Activated naive CD4-positive, alpha-beta T cell treated with anti-CD3 and anti-CD28 coated beads for 36 hours (primary cell): ENCODE data around the gene NGEF. TPM values are rescaled to one million over a fixed set of nuclear protein-coding genes. Genes with fewer than 3 reads are reported as not detected.

Experiments
- CTCF ChIA-PET: fragments of 350-600 bp; sonication (Branson Sonifier 250); formaldehyde crosslinking; loops from one replicate; lab custom pipeline; 2021; ENCODE audit warnings: antibody characterized with exemption; lab: Charles Lee
- DNase-seq: peaks from one replicate; pipeline ENCODE4 v3.0.0-alpha.2; 2020
- H3K27ac Mint-ChIP-seq: one replicate; pipeline ENCODE4 v1.8.0; 2021; ENCODE audit warnings: mild to moderate bottlenecking, mixed read lengths
- H3K27me3 Mint-ChIP-seq: one replicate; pipeline ENCODE4 v1.8.0; 2021; ENCODE audit warnings: low read depth, mixed read lengths
- H3K36me3 Mint-ChIP-seq: one replicate; pipeline ENCODE4 v1.8.0; 2021; ENCODE audit warnings: low read depth, mixed read lengths
- H3K4me1 Mint-ChIP-seq: one replicate; pipeline ENCODE4 v1.8.0; 2021; ENCODE audit warnings: low read depth, mixed read lengths
- H3K4me3 Mint-ChIP-seq: one replicate; pipeline ENCODE4 v1.8.0; 2021; ENCODE audit warnings: mild to moderate bottlenecking, moderate library complexity, mixed read lengths
- H3K9me3 Mint-ChIP-seq: one replicate; pipeline ENCODE4 v1.8.0; 2021; ENCODE audit warnings: mixed read lengths
- intact Hi-C: fragments of 100-400 bp; cut with micrococcal nuclease; formaldehyde crosslinking; loops from one replicate; pipeline ENCODE4 v1.15.1; 2023
- total RNA-seq, 2 experiments: library from RNA; stranded (reverse); gene quantifications; one replicate each; pipeline ENCODE4 v1.2.3, GENCODE V29; 2021

Gene NGEF
- total RNA-seq, 2 experiments from 2014 or later, result 0.12 TPM; not detected in 1

GRCh38 chr2:232983669-232984140 is 29.4 kb downstream of the NGEF start:
- CTCF ChIA-PET, result interaction anchor here (0.6 kb wide), 1 partner anchor 20 kb away, joined by 6 read pairs; no protein-coding TSS in a partner anchor
- no peaks in the 10 kb centered on the region for H3K4me1 Mint-ChIP-seq
- no peak overlapping the region for H3K4me3 Mint-ChIP-seq
- H3K9me3 Mint-ChIP-seq, result peaks cover 4% of the 10 kb centered on the region
- H3K27ac Mint-ChIP-seq, result no peak overlapping the region
- intact Hi-C loops, result no loop called here
- no peak for DNase-seq
- no peaks in the 10 kb centered on the region for H3K36me3 Mint-ChIP-seq
- no peaks in the 10 kb centered on the region for H3K27me3 Mint-ChIP-seq

GRCh38 chr2:232982926-232983668 is 30.0 kb downstream of the NGEF start:
- Mint-ChIP-seq H3K36me3 (no peaks in the 10 kb centered on the region), H3K4me1 (no peaks in the 10 kb centered on the region), H3K27ac (no peak overlapping the region), H3K9me3 (peaks cover 4% of the 10 kb centered on the region), H3K27me3 (no peaks in the 10 kb centered on the region), H3K4me3 (no peak overlapping the region)
- CTCF ChIA-PET, result interaction anchor here (0.9 kb wide), 1 partner anchor 78 kb away, joined by 3 read pairs; no protein-coding TSS in a partner anchor
- no peak for DNase-seq
- intact Hi-C loops, result no loop called here

- Mint-ChIP-seq H3K4me3 (no peak overlapping the region), H3K27ac (no peak overlapping the region), H3K9me3 (peaks cover 4% of the 10 kb centered on the region), H3K4me1 (no peaks in the 10 kb centered on the region), H3K27me3 (no peaks in the 10 kb centered on the region), H3K36me3 (no peaks in the 10 kb centered on the region)
- intact Hi-C loops, result no loop called here
- CTCF ChIA-PET, result interaction anchor here (0.5 to 0.9 kb wide), 2 partner anchors 79 to 377 kb away, joined by 3 read pairs; no protein-coding TSS in a partner anchor
- DNase-seq, result no peak
These were observed 31.2 kb downstream of the NGEF start for GRCh38 chr2:232981767-232982360.

GRCh38 chr2:232981356-232981755 is 31.7 kb downstream of the NGEF start:
- Mint-ChIP-seq H3K4me1 (no peaks in the 10 kb centered on the region), H3K36me3 (no peaks in the 10 kb centered on the region), H3K9me3 (peaks cover 4% of the 10 kb centered on the region), H3K4me3 (no peak overlapping the region), H3K27ac (no peak overlapping the region), H3K27me3 (no peaks in the 10 kb centered on the region)
- DNase-seq, result no peak
- intact Hi-C loops, result no loop called here
- CTCF ChIA-PET, result interaction anchor here (0.5 kb wide), 1 partner anchor 376 kb away, joined by 3 read pairs; no protein-coding TSS in a partner anchor

- intact Hi-C loops, result no loop called here
- Mint-ChIP-seq H3K36me3 (no peaks in the 10 kb centered on the region), H3K4me3 (no peak overlapping the region), H3K27ac (no peak overlapping the region), H3K27me3 (no peaks in the 10 kb centered on the region), H3K9me3 (no peaks in the 10 kb centered on the region), H3K4me1 (no peaks in the 10 kb centered on the region)
- no peak for DNase-seq
- CTCF ChIA-PET, result interaction anchor here (0.9 kb wide), 1 partner anchor 294 kb away, joined by 3 read pairs; no protein-coding TSS in a partner anchor
These were observed 32.4 kb downstream of the NGEF start for GRCh38 chr2:232980683-232981082.

- no peak overlapping the region for H3K4me3 Mint-ChIP-seq
- peak; percentile 7 for DNase-seq
- CTCF ChIA-PET, result interaction anchor here (0.7 to 0.9 kb wide), 3 partner anchors 120 to 347 kb away, joined by 3 read pairs; partner anchors contain the start of gene EFHD1
- H3K27ac Mint-ChIP-seq, result no peak overlapping the region
- no peaks in the 10 kb centered on the region for H3K4me1 Mint-ChIP-seq
- intact Hi-C loops, result no loop called here
- no peaks in the 10 kb centered on the region for H3K27me3 Mint-ChIP-seq
- no peaks in the 10 kb centered on the region for H3K9me3 Mint-ChIP-seq
- H3K36me3 Mint-ChIP-seq, result no peaks in the 10 kb centered on the region
These were observed 33.1 kb downstream of the NGEF start for GRCh38 chr2:232979871-232980461.

GRCh38 chr2:232977438-232977971 is 35.6 kb downstream of the NGEF start:
- Mint-ChIP-seq H3K36me3 (no peaks in the 10 kb centered on the region), H3K4me3 (no peak overlapping the region), H3K9me3 (no peaks in the 10 kb centered on the region), H3K27me3 (no peaks in the 10 kb centered on the region), H3K4me1 (no peaks in the 10 kb centered on the region), H3K27ac (no peak overlapping the region)
- CTCF ChIA-PET, result interaction anchor here (0.6 kb wide), 1 partner anchor 136 kb away, joined by 3 read pairs; no protein-coding TSS in a partner anchor
- intact Hi-C loops, result no loop called here
- no peak for DNase-seq

- Mint-ChIP-seq H3K9me3 (no peaks in the 10 kb centered on the region), H3K4me1 (no peaks in the 10 kb centered on the region), H3K27ac (no peak overlapping the region), H3K36me3 (no peaks in the 10 kb centered on the region), H3K4me3 (no peak overlapping the region), H3K27me3 (no peaks in the 10 kb centered on the region)
- intact Hi-C loops, result no loop called here
- DNase-seq, result no peak
- CTCF ChIA-PET, result interaction anchor here (0.9 kb wide), 1 partner anchor 78 kb away, joined by 3 read pairs; no protein-coding TSS in a partner anchor
These were observed 36.2 kb downstream of the NGEF start for GRCh38 chr2:232976666-232977437.

GRCh38 chr2:232976176-232976575 is 36.9 kb downstream of the NGEF start:
- no peaks in the 10 kb centered on the region for H3K9me3 Mint-ChIP-seq
- no peaks in the 10 kb centered on the region for H3K4me1 Mint-ChIP-seq
- intact Hi-C loops, result no loop called here
- no peaks in the 10 kb centered on the region for H3K36me3 Mint-ChIP-seq
- no peak overlapping the region for H3K4me3 Mint-ChIP-seq
- H3K27me3 Mint-ChIP-seq, result no peaks in the 10 kb centered on the region
- H3K27ac Mint-ChIP-seq, result no peak overlapping the region
- no peak for DNase-seq
- CTCF ChIA-PET, result interaction anchor here (0.9 kb wide), 1 partner anchor 78 kb away, joined by 3 read pairs; no protein-coding TSS in a partner anchor

GRCh38 chr2:232974396-232974795 is 38.7 kb downstream of the NGEF start:
- CTCF ChIA-PET, result no interaction called here

GRCh38 chr2:232973796-232974195 is 39.3 kb downstream of the NGEF start:
- no peaks in the 10 kb centered on the region for H3K4me1 Mint-ChIP-seq
- H3K27me3 Mint-ChIP-seq, result no peaks in the 10 kb centered on the region
- no peak for DNase-seq
- H3K27ac Mint-ChIP-seq, result no peak overlapping the region
- CTCF ChIA-PET, result no interaction called here
- H3K9me3 Mint-ChIP-seq, result no peaks in the 10 kb centered on the region
- H3K36me3 Mint-ChIP-seq, result no peaks in the 10 kb centered on the region
- intact Hi-C loops, result no loop called here
- H3K4me3 Mint-ChIP-seq, result no peak overlapping the region

More at GRCh38 chr2:232974396-232974795, 38.7 kb downstream of the NGEF start:
- DNase-seq, result no peak
- Mint-ChIP-seq H3K27me3 (no peaks in the 10 kb centered on the region), H3K4me1 (no peaks in the 10 kb centered on the region), H3K4me3 (no peak overlapping the region), H3K9me3 (no peaks in the 10 kb centered on the region), H3K36me3 (no peaks in the 10 kb centered on the region), H3K27ac (no peak overlapping the region)
- intact Hi-C loops, result no loop called here
